Vagina (tissue), 2 donors: ENCODE results near the gene AMBP. TPM values are rescaled to one million over a fixed set of nuclear protein-coding genes. Genes with fewer than 3 reads are reported as not detected.

Experiments used
- DNase-seq, 2 donors: peaks; one replicate each; pipeline ENCODE4 v3.0.0-alpha.2; 2017; ENCODE audit errors: extremely low spot score in 2 of 2
- H3K27ac ChIP-seq: fragments of 200-600 bp; sonication (generic); one replicate; pipeline ENCODE4 v1.5.1; 2019
- H3K27me3 ChIP-seq: fragments of 200-600 bp; sonication (generic); one replicate; pipeline ENCODE4 v1.5.1; 2019
- H3K36me3 ChIP-seq, 2 donors: fragments of 200-600 bp; sonication (generic); one replicate each; pipeline ENCODE4 v1.5.1; 2017 to 2019
- H3K4me1 ChIP-seq: fragments of 200-600 bp; sonication (generic); one replicate; pipeline ENCODE4 v1.5.1; 2019
- H3K4me3 ChIP-seq, 2 donors: fragments of 200-600 bp; sonication (generic); 1 replicate in 1 of 2; 2 replicates in 1 of 2; pipeline ENCODE4 v1.5.1; 2016 to 2019
- H3K9me3 ChIP-seq: fragments of 200-600 bp; sonication (generic); one replicate; pipeline ENCODE4 v1.5.1; 2019
- POLR2A ChIP-seq, 2 donors: fragments of 450-650 bp; IDR thresholded peaks; one replicate each; pipeline ENCODE4 v1.6.1; 2017; ENCODE audit warnings: antibody characterized with exemption in 2 of 2, mild to moderate bottlenecking in 2 of 2, moderate library complexity in 2 of 2
- POLR2AphosphoS5 ChIP-seq, 2 donors: sonication (generic); formaldehyde crosslinking; IDR thresholded peaks; one replicate each; pipeline ENCODE4 v1.9.0; 2017; ENCODE audit warnings: antibody characterized with exemption in 2 of 2, mild to moderate bottlenecking in 2 of 2, low read depth in 1 of 2; ENCODE audit not compliant: insufficient read depth in 1 of 2
- intact Hi-C: fragments of 100-400 bp; cut with DNase I; formaldehyde crosslinking; loops from one replicate; pipeline ENCODE4 v1.15.1; 2023
- total RNA-seq: library from RNA; depleted of rRNA; stranded (reverse); fragments of >200 nt; gene quantifications from one replicate; pipeline ENCODE4 v1.2.3, GENCODE V29; 2016
- TF ChIP-seq, protein P1 (sequence below), 3 experiments: fragments of 450-650 bp in 2 of 3; fragments of 200-600 bp in 1 of 3; sonication (generic) in 1 of 3; IDR thresholded peaks; one replicate each; pipeline ENCODE4 v1.5.1; 2017 to 2019; ENCODE audit warnings: antibody characterized with exemption in 3 of 3, mild to moderate bottlenecking in 2 of 3, moderate library complexity in 2 of 3

Gene AMBP
- total RNA-seq, 1 donor from 2014 or later = not detected

GRCh38 chr9:114091711-114092110, 13.6 kb upstream of the AMBP start:
- DNase-seq = no peak
- no peaks in the 10 kb centered on the region for H3K9me3 ChIP-seq
- no peak overlapping the region for H3K27ac ChIP-seq
- TF ChIP-seq, protein P1, sequence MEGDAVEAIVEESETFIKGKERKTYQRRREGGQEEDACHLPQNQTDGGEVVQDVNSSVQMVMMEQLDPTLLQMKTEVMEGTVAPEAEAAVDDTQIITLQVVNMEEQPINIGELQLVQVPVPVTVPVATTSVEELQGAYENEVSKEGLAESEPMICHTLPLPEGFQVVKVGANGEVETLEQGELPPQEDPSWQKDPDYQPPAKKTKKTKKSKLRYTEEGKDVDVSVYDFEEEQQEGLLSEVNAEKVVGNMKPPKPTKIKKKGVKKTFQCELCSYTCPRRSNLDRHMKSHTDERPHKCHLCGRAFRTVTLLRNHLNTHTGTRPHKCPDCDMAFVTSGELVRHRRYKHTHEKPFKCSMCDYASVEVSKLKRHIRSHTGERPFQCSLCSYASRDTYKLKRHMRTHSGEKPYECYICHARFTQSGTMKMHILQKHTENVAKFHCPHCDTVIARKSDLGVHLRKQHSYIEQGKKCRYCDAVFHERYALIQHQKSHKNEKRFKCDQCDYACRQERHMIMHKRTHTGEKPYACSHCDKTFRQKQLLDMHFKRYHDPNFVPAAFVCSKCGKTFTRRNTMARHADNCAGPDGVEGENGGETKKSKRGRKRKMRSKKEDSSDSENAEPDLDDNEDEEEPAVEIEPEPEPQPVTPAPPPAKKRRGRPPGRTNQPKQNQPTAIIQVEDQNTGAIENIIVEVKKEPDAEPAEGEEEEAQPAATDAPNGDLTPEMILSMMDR (IDR thresholded peaks at IDR 0.05) = no peak
- TF ChIP-seq POLR2AphosphoS5 (IDR thresholded peaks at IDR 0.05; ENCODE audit: insufficient read depth in 1 of 2, low read depth in 1 of 2) = no peak
- TF ChIP-seq POLR2A (IDR thresholded peaks at IDR 0.05) = no peak
- no peak overlapping the region for H3K4me3 ChIP-seq
- no peaks in the 10 kb centered on the region for H3K27me3 ChIP-seq
- intact Hi-C loops = no loop called here
- H3K36me3 ChIP-seq = no peaks in the 10 kb centered on the region
- no peaks in the 10 kb centered on the region for H3K4me1 ChIP-seq

DNA sequence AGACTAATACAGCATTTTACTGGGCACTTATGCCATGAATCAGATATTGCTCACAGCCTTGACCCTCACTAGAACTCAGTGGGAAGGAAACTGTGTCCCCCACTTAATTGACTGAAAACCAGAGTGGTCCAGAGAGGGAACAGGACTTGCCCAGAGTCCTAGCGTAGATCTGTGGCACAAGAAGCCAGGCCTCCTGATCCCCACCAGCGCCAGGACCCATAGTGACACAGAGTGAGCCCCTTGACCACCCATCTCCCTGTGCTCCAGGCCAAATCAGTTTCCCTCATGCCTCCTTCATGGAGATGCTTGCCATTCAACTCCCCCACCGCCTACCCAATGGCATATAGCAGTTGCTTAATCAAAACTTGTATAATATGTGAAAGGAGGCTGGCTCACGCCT, 12.7 kb upstream of the AMBP start:
- intact Hi-C loops = no loop called here
- H3K4me1 ChIP-seq = no peaks in the 10 kb centered on the region
- no peak overlapping the region for H3K4me3 ChIP-seq
- no peaks in the 10 kb centered on the region for H3K9me3 ChIP-seq
- no peaks in the 10 kb centered on the region for H3K27me3 ChIP-seq
- TF ChIP-seq, protein P1 (IDR thresholded peaks at IDR 0.05) = no peak
- TF ChIP-seq POLR2AphosphoS5 (IDR thresholded peaks at IDR 0.05; ENCODE audit: insufficient read depth in 1 of 2, low read depth in 1 of 2) (no peak), POLR2A (IDR thresholded peaks at IDR 0.05) (no peak)
- no peak overlapping the region for H3K27ac ChIP-seq
- no peaks in the 10 kb centered on the region for H3K36me3 ChIP-seq
- no peak for DNase-seq

- no peak overlapping the region for H3K4me3 ChIP-seq
- H3K27ac ChIP-seq = no peak overlapping the region
- no peak for TF ChIP-seq POLR2AphosphoS5 (IDR thresholded peaks at IDR 0.05; ENCODE audit: insufficient read depth in 1 of 2, low read depth in 1 of 2)
- TF ChIP-seq POLR2A (IDR thresholded peaks at IDR 0.05) = no peak
- TF ChIP-seq, protein P1 (IDR thresholded peaks at IDR 0.05) = no peak
- no peaks in the 10 kb centered on the region for H3K9me3 ChIP-seq
- peak in 1 of 2 donors; percentile 37 for DNase-seq
- H3K27me3 ChIP-seq = no peaks in the 10 kb centered on the region
- H3K36me3 ChIP-seq = no peaks in the 10 kb centered on the region
- H3K4me1 ChIP-seq = no peaks in the 10 kb centered on the region
- intact Hi-C loops = no loop called here
Measured at GRCh38 chr9:114089206-114089840, 11.2 kb upstream of the AMBP start.

- no peaks in the 10 kb centered on the region for H3K27me3 ChIP-seq
- no peaks in the 10 kb centered on the region for H3K9me3 ChIP-seq
- no peaks in the 10 kb centered on the region for H3K4me1 ChIP-seq
- no peak for TF ChIP-seq POLR2A (IDR thresholded peaks at IDR 0.05)
- TF ChIP-seq, protein P1 (IDR thresholded peaks at IDR 0.05) = no peak
- TF ChIP-seq POLR2AphosphoS5 (IDR thresholded peaks at IDR 0.05; ENCODE audit: insufficient read depth in 1 of 2, low read depth in 1 of 2) = no peak
- H3K4me3 ChIP-seq = no peak overlapping the region
- intact Hi-C loops = no loop called here
- H3K27ac ChIP-seq = no peak overlapping the region
- peak in 1 of 2 donors; percentile 55 for DNase-seq
- H3K36me3 ChIP-seq = no peaks in the 10 kb centered on the region
Measured at GRCh38 chr9:114088571-114089170, 10.6 kb upstream of the AMBP start.

DNA sequence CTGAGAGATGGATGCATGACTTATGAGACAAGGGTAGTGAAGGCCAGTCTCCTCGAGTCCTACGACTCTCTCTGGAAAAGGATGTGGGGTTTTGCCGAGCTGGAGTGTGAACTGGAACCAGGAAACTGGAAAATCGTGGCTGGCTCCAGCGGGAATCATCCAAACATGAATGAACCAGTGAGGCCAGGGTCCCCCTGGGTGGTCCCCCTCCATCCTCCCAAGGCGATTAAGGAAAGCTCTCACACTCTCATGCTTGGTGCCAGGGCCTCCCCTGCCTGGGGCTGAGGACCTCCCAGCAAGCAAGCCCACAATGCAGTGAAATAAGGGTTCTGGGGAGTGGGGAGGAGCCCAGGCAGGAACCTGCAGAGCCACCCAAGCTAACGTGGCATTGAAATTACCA, 9.6 kb upstream of the AMBP start:
- peaks cover 5% of the 10 kb centered on the region for H3K4me1 ChIP-seq
- no peak overlapping the region for H3K4me3 ChIP-seq
- intact Hi-C loops = no loop called here
- no peaks in the 10 kb centered on the region for H3K27me3 ChIP-seq
- no peak for TF ChIP-seq POLR2A (IDR thresholded peaks at IDR 0.05)
- TF ChIP-seq, protein P1 (IDR thresholded peaks at IDR 0.05) = no peak
- no peak for TF ChIP-seq POLR2AphosphoS5 (IDR thresholded peaks at IDR 0.05; ENCODE audit: insufficient read depth in 1 of 2, low read depth in 1 of 2)
- peak in 1 of 2 donors; percentile 88 for DNase-seq
- H3K27ac ChIP-seq = no peak overlapping the region
- H3K36me3 ChIP-seq = no peaks in the 10 kb centered on the region
- no peaks in the 10 kb centered on the region for H3K9me3 ChIP-seq
